ENCODE measurements around the gene PARD6A. TPM values are rescaled to one million over a fixed set of nuclear protein-coding genes. Genes with fewer than 3 reads are reported as not detected.

PARD6A gene
- total RNA-seq (2022) (9.5 and 12.3 TPM in 2 replicates), Bru-seq, nascent RNA (percentile 42 among the genes with signal in this experiment), BruChase-seq, experiment 1, labeled RNA remaining after a 6-hour chase (percentile 59 among the genes with signal in this experiment), BruChase-seq, experiment 2, labeled RNA remaining after a 2-hour chase (percentile 40 among the genes with signal in this experiment)
- long read RNA-seq, transcript PARD6A-201 (3 exons, 1,248 nt), result minor isoform, 6 of 40 reads
- long read RNA-seq, transcript PARD6A-202 (3 exons, 1,260 nt), result major isoform, 28 of 40 reads
- long read RNA-seq, partial matches to known transcripts, result 0 of 40 reads
- long read RNA-seq, other reads (novel, unspliced or antisense), result 6 of 40 reads

GRCh38 chr16:67660564-67661028 lies at the start of gene PARD6A:
TSS of gene PARD6A (plus strand) at chr16:67660960. CDS start at chr16:67661039, 79 bp downstream.
- peak within 1 kb of the TSS; percentile 99 for H3K4me3 Mint-ChIP-seq (ENCODE audit: low read depth, unreplicated experiment)
- H3K27me3 Mint-ChIP-seq (ENCODE audit: unreplicated experiment), result peaks cover 6% of the 10 kb centered on the region
- CTCF ChIA-PET, result interaction anchor here (0.6 to 2.1 kb wide), 14 partner anchors 10 to 358 kb away, joined by 3 to 15 read pairs (median 4); partner anchors contain the start of genes ATP6V0D1, CARMIL2 and GFOD2
- no peaks in the 10 kb centered on the region for H3K9me3 Mint-ChIP-seq (ENCODE audit: low read depth, unreplicated experiment)
- peak; percentile 96 for DNase-seq
- intact Hi-C loops (cut with micrococcal nuclease; ENCODE audit: unreplicated experiment), result no loop called here
- H3K27ac Mint-ChIP-seq (ENCODE audit: unreplicated experiment), result peak within 1 kb of the TSS; percentile 96
- TF ChIP-seq CTCF (IDR thresholded peaks at IDR 0.05; ENCODE audit: unreplicated experiment), result no peak
- no TSS peak for BruUV-seq (replicated peaks)
- no peaks in the 10 kb centered on the region for H3K4me1 Mint-ChIP-seq (ENCODE audit: low read depth, unreplicated experiment)
- peaks cover 59% of the 10 kb centered on the region for H3K36me3 Mint-ChIP-seq (ENCODE audit: insufficient read depth, unreplicated experiment)

- Mint-ChIP-seq H3K27ac (ENCODE audit: unreplicated experiment) (no peak overlapping the region), H3K36me3 (ENCODE audit: insufficient read depth, unreplicated experiment) (peaks cover 58% of the 10 kb centered on the region), H3K27me3 (ENCODE audit: unreplicated experiment) (no peaks in the 10 kb centered on the region), H3K4me1 (ENCODE audit: low read depth, unreplicated experiment) (no peaks in the 10 kb centered on the region), H3K4me3 (ENCODE audit: low read depth, unreplicated experiment) (no peak overlapping the region), H3K9me3 (ENCODE audit: low read depth, unreplicated experiment) (no peaks in the 10 kb centered on the region)
- CTCF ChIA-PET, result interaction anchor here (0.6 kb wide), 1 partner anchor 78 kb away, joined by 6 read pairs; no protein-coding TSS in a partner anchor
- BruUV-seq (replicated peaks), result no TSS peak
- DNase-seq, result peak; percentile 7
- intact Hi-C loops (cut with micrococcal nuclease; ENCODE audit: unreplicated experiment), result no loop called here
- no peak for TF ChIP-seq CTCF (IDR thresholded peaks at IDR 0.05; ENCODE audit: unreplicated experiment)
These were observed 47.0 kb upstream of the PARD6A start for GRCh38 chr16:67613808-67614207.

- DNase-seq, result no peak
- BruUV-seq (replicated peaks), result no TSS peak
- intact Hi-C loops (cut with micrococcal nuclease; ENCODE audit: unreplicated experiment), result no loop called here
- CTCF ChIA-PET, result interaction anchor here (0.6 to 1.5 kb wide), 4 partner anchors 16 to 138 kb away, joined by 3 to 6 read pairs (median 4); partner anchors contain the start of gene CARMIL2
- Mint-ChIP-seq H3K36me3 (ENCODE audit: insufficient read depth, unreplicated experiment) (peaks cover 66% of the 10 kb centered on the region), H3K4me1 (ENCODE audit: low read depth, unreplicated experiment) (no peaks in the 10 kb centered on the region), H3K27ac (ENCODE audit: unreplicated experiment) (no peak overlapping the region), H3K4me3 (ENCODE audit: low read depth, unreplicated experiment) (no peak overlapping the region), H3K9me3 (ENCODE audit: low read depth, unreplicated experiment) (no peaks in the 10 kb centered on the region), H3K27me3 (ENCODE audit: unreplicated experiment) (no peaks in the 10 kb centered on the region)
- no peak for TF ChIP-seq CTCF (IDR thresholded peaks at IDR 0.05; ENCODE audit: unreplicated experiment)
These were observed 32.5 kb upstream of the PARD6A start for GRCh38 chr16:67628216-67628615.

- DNase-seq, result no peak
- Mint-ChIP-seq H3K9me3 (ENCODE audit: low read depth, unreplicated experiment) (no peaks in the 10 kb centered on the region), H3K27ac (ENCODE audit: unreplicated experiment) (no peak overlapping the region), H3K4me3 (ENCODE audit: low read depth, unreplicated experiment) (no peak overlapping the region), H3K36me3 (ENCODE audit: insufficient read depth, unreplicated experiment) (peaks cover 79% of the 10 kb centered on the region), H3K4me1 (ENCODE audit: low read depth, unreplicated experiment) (no peaks in the 10 kb centered on the region), H3K27me3 (ENCODE audit: unreplicated experiment) (no peaks in the 10 kb centered on the region)
- no TSS peak for BruUV-seq (replicated peaks)
- no peak for TF ChIP-seq CTCF (IDR thresholded peaks at IDR 0.05; ENCODE audit: unreplicated experiment)
- CTCF ChIA-PET, result interaction anchor here (0.6 kb wide), 1 partner anchor 297 kb away, joined by 3 read pairs; no protein-coding TSS in a partner anchor
- intact Hi-C loops (cut with micrococcal nuclease; ENCODE audit: unreplicated experiment), result no loop called here
These were observed 28.2 kb upstream of the PARD6A start for GRCh38 chr16:67632415-67633172.
